NCI-H2107 treated with DMSO at 0.1 percent for 48 hours (cell line): ENCODE results near the gene GRID1.
"Not testable (repeated sequence)": the region's sequence is repeated elsewhere in the genome, so short reads cannot be mapped to it uniquely, and the experiment has no call there.

Experiments
- DNase-seq: peaks from one replicate; lab custom pipeline; 2025; ENCODE audit not compliant: unreplicated experiment; lab: John Stamatoyannopoulos, UW

The GRID1 gene

GRCh38 chr10:85859859-85860258 is 506.7 kb downstream of the GRID1 start:
- DNase-seq = no peak

DNA sequence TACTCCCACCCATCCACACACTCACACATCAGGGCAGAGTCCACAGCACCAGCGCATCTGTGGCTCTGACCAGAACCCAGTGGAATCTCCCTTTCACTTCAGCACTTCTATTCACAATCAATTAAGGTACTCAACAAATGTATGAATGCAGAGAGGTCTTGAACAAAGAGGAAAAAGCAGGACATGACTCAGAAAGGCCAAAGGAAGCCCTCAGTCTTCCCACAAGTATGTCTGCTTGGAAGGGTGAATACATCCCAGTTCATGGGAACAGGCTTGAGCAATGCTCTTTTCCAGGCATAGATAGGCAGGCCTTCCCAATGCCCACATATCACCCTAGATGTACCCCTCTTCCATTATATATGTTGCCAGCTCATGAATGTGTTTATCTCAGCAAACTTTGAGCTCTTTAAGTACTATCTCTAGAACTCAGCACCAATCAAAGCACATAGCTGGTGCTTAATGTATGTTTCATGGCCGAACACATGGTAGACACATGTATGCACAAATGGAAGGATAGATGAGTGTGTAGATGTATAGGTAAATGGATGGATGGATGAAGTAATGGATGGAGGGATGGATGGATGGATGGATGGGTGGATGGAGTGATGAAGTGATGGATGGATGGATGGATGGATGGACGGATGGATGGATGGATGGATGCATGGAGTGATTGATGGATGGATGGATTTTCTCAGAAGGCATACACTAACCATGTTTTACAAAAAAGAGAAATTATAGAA is 507.6 kb downstream of the GRID1 start:
- DNase-seq = no peak

DNA sequence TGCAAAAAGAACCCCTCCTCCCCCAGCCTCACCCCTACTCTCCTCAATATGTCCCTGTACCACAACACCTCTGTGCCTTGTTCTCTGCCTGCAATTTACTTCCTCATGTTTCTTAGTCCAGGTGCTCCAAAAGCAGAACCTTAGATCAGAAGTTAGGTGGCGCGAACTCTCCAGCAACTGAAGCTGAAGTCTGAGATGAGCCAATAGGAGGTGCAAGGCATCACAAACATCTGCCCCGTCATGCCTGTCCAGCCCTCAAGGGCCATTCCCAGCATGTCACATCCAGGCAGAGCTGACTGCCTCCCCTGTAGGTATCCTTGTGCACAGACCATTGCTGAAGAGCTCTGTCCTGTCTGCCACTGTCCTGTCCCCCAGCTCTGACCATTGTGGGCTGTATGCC is 508.8 kb downstream of the GRID1 start:
- no peak for DNase-seq

GRCh38 chr10:85857305-85857704 is 509.3 kb downstream of the GRID1 start:
- DNase-seq = no peak

- no peak for DNase-seq
These were observed 514.7 kb downstream of the GRID1 start for GRCh38 chr10:85851934-85852333.

DNA sequence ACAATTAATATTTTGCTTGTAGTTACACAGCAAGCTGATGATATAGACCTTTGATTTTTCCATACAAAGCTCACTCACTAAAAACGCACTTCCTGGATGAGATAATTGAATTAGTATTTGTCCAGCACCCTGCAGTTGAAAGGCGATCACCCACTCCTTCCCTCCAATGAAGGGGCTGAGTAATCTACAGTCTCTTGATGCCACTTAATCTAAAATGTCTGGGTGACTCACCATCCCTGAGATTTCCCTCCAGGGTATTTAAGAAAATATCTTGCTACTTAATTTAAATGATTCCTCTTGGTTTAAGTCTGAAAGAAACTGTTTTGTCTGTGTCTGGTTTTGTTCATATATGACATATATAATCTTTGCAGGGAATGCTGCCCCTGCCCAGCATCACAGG is 515.3 kb downstream of the GRID1 start:
- DNase-seq = no peak

DNA sequence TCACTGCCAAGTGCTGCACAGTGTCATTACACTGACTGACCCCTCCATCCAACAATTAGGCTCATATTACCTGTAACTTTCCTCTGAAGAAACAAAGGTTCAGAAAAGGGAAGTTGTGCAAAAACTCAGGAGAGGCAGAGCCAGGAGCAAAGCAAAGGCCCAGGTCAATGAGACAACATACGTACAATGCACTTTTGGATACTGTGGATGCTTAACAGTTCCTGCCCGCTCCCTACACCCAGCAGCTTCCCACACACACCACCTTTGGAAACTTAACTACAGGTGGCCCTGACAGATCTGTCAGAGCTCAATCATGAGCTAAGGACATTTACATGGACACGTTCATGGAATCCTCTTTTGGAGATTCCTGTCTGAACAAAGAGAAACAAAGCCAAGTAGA is 515.9 kb downstream of the GRID1 start:
- no peak for DNase-seq

DNA sequence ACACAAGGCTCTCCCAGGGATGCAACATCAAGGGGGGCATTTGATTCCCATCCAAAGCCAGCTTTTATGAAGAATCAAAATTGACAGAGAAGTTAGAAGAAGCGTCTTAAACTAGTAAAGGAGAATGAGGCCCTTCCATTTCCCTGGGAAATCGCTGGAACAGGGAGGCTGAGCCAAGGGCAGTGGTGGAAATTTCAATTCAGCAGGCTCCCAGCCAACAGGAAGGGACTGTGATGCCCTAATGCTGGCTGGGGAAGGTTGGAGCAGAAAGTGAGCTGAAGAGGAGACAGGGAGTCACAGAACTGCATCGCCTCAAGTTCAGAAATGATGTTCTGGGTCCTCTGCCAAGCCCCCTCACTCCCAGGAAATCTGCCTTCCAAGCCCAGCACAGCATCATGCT is 517.3 kb downstream of the GRID1 start:
- DNase-seq = no peak

DNA sequence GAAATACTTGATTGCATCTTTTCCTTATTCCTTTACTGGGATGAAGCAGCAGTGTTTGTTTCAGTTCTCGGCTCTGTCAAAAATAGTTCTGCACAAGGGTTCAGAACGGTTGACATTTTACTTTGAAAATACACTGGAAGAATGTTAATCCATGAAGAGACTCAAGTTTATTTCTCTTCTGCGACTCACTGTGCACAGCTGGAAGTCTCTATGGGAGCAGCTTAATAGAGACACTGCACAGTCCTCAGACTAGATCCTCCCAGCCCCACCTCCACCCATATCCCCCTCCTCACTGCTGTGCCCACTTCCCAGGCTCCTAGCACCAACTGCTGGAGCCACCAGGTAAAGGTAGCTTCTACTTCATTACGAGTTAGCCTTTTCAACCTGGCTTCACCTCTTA is 517.8 kb downstream of the GRID1 start:
- DNase-seq = no peak

DNA sequence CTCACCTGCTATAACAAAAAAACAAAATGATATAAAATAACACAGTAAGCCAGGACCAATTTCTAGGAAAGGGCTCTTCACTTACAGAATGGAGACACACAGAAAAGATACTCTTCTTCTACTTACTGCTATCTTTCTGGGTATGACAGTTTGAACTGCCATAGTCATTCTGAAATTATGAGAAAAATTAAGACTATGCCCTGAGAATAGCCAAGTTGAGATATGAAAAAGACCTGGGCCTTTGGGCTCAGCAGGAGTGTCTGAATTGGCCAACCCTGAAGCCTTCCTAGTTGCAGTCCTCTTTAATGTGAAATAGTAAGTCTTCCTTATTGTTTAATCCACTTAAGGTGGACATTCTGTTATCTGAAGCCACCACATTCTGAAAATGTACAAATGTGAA is 519.5 kb downstream of the GRID1 start:
- DNase-seq = no peak

DNA sequence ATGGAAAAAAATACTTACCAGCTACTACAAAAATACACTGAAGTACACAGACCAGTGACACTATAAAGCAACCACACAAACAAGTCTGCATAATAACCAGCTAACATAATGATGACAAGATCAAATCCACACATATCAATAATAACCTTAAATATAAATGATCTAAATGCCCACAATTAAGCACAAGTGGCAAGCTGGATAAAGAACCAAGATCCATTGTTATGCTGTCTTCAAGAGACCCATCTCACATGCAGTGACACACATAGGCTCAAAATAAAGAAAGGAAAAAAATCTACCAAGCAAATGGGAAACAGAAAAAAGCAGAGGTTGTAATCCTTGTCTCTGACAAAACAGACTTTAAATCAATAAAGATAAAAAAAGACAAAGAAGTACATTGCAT is 527.9 kb downstream of the GRID1 start:
- not testable (repeated sequence) for DNase-seq

GRCh38 chr10:85832988-85833387 is 533.6 kb downstream of the GRID1 start:
- no peak for DNase-seq

DNA sequence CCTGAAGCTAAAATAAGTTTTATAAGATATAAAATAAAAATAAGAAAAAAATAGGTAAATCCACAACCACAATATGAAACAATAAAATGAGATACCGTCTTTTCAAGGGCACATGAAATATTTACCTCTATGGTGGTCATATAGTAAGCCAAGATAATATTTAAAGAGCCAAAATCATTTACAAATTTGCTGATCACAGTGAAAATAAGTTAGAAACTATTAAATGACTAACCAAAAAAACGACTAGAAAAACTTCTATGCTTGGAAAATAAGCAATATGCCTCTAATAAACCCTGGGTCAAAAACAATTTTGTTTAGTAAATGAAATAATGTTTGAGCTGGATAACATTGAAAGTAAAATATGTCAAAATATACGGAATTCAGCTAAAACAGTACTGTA is 535.2 kb downstream of the GRID1 start:
- no peak for DNase-seq

GRCh38 chr10:85826377-85826776 is 540.2 kb downstream of the GRID1 start:
- no peak for DNase-seq

- DNase-seq = no peak
These were observed 555.2 kb downstream of the GRID1 start for GRCh38 chr10:85811405-85811804.

- DNase-seq = no peak
These were observed 555.9 kb downstream of the GRID1 start for GRCh38 chr10:85810674-85811073.

- no peak for DNase-seq
These were observed 571.1 kb downstream of the GRID1 start for GRCh38 chr10:85795460-85795859.

DNA sequence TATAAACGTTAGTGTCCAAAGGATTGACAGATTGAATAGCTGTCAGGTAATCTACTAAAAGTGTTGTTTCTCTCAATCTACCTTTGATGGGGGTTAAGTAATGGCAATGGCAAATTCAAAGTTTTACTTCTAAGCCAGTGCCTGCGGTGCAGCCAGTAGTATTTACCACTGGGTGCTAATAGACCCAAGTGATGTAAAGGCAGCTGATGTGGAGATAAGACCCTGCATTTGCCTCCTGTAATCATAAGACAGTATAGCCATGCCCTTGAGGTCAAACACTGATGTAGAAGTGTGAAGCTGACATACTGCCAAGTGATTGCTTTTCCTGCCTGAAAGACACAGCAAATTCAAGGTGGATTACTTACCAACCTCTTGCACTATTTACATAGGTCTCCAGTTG is 572.0 kb downstream of the GRID1 start:
- DNase-seq = no peak

GRCh38 chr10:85792533-85792858 is 574.1 kb downstream of the GRID1 start:
- no peak for DNase-seq

- DNase-seq = no peak
These were observed 574.6 kb downstream of the GRID1 start for GRCh38 chr10:85791818-85792532.

DNA sequence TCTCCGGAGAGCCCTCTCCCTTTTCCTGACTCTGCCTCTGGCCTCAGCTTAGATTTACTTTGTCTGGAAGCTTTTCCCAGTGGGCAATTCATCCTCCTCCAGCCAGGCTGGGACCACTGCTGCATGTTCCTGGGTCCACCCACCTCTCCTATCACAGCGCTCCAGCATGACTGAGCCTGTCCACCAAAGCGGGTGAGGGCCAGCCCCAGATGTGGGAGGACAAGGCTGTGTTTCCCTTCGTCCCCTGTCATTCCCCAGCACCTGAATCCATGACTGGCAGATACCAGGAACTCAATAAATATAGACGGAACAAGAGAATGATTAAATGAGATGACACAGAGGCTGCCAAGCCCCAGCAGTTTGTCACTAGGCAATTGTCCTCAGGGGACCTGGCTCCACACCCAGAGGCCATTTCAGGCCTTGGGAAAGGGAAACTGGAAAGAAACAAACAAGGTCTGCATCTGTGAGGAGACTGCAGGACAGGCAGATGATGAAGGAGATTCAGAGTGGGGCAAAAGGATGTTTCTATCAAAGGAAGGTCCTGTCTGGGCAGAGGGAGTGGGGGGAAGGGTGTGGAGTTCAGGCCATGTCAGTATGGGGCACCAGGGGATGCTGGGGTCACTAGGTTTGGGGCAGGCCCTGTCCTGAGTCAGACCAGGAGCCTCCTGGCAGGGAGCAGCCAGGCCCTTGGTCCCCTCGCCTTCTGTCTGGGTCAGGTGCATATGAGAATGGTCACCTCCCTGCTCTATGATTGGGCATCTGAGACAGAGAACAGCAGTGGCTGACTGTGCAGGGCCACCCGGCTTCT is 576.4 kb downstream of the GRID1 start:
- DNase-seq = no peak

DNA sequence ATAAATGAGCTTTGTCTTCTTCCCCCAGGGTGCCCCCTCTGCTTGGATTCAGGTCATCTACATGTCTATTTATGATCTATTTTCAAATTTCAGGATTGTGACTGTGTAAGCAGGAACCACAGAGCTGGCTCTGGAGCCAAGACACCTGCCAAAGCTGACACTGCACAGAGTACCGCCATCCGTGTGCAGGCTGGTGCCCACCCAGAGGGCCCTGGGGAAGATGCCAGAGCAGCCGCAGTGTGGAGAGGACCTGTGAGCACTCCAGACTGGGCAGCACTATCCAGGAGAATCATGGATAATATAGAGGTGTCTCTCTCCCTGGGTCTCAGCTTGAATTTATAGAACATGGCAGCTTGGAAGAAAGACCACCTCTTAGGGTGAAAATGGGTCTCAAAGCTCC is 577.5 kb downstream of the GRID1 start:
- DNase-seq = no peak
